CD4-positive, alpha-beta T cell treated with Interleukin-6 at 100 ng/mL for 8 hours (primary cell): ENCODE results near the gene THBS2.
A peak's percentile ranks its signal among the peaks of the same experiment; 100 is the strongest.
"Not testable (repeated sequence)": the region's sequence is repeated elsewhere in the genome, so short reads cannot be mapped to it uniquely, and the experiment has no call there.

Experiments used
- DNase-seq: peaks from one replicate; pipeline ENCODE4 v3.0.0-alpha.2; 2020; ENCODE audit warnings: mixed read lengths, low spot score

The THBS2 gene

DNA sequence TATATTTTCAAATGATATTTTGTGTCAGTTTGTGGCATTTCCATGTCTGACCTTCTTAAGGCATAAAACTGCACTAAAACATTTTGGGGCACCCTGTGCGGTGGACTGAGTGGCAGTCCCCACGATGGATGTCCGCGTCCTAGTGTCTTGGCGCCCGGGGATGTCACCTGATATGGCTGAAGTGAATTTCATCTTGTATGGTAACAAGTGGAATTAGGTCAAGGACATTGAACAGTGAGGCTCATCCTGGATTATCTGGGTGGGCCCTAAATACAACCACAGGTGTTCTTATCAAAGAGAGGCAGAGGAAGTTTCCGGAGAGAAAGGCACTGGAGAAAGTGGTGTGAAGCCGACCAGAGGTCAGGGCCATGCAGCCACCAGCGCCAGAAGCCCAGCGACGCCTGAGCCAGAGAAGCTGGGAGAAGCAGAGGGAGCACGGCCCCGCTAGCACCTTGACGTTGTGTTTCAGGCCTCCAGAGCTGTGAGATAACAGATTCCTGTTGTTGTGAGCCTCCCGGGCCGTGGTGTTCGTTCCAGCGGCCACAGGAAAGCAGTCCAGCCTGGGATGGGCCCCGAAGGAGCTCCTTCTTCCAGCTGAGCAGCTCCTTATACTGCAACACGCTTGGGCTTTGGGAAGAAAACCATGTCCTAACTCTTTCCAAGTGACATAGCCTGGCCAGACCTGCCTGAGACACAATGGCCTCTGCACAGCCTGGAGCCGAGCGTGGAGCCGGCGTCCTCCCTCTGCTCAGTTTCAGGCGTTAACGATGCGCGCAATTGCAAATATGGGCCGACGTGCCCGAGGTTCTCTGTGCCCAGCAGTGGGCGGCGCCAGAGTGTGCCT lies 22.5 kb downstream of the THBS2 start:
- no peak for DNase-seq

GRCh38 chr6:169230322-169230665 lies 23.4 kb downstream of the THBS2 start:
- DNase-seq: no peak

DNA sequence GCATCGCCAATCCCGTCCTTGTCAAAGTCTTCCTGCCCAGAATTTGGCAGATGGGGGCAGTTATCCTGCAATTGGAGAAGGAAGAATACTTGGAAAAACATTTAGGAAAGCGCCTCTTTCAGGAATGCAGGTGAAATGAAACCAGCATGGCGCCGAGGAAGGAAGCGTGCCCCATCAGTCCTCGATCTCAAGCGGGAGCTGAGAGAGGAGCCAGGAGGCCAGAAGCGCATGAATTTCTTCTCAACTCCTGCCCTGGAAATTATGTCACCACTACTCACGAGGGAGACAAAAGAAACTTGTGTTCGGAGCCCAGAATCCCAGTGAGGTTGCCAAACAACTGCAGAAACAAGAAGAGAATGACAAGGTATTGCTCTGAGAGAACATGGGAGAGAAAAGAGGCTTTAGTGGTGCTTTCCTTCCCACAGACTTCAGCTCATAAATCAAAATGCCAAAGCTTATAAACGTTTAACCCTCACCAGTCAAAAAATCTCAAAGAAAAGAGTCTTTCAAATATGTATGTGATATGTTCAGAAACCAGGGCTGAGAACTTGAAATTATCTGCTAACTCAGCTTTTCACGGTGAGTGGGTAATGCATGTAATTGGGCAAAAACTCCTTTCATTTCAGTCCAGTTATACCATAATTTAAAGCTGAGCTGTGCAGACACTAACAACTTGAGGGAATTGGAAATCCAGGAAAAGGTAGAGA lies 23.9 kb downstream of the THBS2 start:
- DNase-seq: no peak

GRCh38 chr6:169227116-169227515 lies 26.5 kb downstream of the THBS2 start:
- no peak for DNase-seq

GRCh38 chr6:169225887-169226286 lies 27.8 kb downstream of the THBS2 start:
- no peak for DNase-seq

GRCh38 chr6:169225131-169225576 lies 28.5 kb downstream of the THBS2 start:
- no peak for DNase-seq

DNA sequence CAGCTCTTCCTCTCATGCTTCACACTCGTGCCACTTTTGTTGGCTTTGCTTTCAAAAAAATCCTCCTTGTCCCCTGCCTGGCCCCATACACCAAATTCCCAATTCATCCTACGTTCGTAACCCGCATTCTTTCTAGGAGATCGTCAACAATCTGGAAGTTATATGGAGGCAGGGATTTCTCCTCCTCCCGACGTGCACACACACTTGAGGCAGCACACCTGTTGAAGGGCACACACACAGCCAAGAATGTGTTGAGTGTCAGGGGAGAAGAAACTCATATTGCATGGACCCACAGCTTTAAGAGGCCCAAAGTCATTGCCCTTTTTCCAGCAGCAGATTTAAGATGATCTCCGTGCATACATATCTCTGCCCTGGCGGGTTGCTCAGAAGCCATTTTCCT lies 28.9 kb downstream of the THBS2 start:
- no peak for DNase-seq

DNA sequence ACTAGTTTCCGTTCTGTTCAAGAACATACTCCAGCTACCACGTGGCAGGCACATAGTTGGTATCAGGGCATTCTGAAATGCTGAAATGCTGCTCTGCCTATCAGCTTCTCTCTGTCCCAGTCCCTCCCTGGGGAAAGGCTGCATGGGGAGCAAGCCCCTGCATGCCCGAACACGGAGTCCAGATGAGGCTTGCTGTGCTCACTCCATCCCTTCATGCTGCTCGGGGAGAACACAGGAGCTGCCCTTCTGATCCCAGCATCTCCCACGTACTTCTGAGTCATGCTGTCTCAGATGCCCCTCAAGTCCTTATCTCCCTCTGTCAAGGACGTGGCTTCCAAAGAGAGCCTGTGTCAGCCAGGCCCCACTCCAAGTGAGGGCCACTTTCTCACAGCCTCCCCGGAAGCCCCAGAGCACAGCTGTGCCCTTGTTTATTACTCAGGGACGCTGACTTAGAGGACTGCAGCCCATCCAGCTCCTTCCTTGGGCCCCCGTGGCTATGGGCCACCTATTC lies 29.4 kb downstream of the THBS2 start:
- DNase-seq: no peak

GRCh38 chr6:169223006-169223405 lies 30.6 kb downstream of the THBS2 start:
- DNase-seq: no peak

DNA sequence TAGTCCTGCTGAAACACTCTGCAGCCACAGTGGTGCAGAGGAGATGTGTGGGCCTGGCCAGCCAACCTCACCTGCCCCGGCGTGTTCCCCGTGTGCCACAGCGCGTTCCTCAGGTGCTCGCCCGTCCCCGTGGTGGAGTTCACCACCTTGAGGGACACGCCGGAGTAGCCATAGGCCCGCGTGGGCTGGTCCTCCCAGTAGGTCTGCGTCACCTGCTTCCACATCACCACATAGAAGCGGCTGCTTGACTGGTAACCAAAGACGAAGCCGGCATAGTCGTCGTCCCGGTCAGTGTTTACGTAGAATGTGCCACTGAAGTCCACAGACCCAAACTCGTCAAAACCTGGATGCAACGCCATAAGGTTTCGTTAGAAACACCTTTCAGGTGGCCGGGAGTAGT lies 31.5 kb downstream of the THBS2 start:
- DNase-seq: no peak

GRCh38 chr6:169221264-169221663 lies 32.4 kb downstream of the THBS2 start:
- DNase-seq: no peak

DNA sequence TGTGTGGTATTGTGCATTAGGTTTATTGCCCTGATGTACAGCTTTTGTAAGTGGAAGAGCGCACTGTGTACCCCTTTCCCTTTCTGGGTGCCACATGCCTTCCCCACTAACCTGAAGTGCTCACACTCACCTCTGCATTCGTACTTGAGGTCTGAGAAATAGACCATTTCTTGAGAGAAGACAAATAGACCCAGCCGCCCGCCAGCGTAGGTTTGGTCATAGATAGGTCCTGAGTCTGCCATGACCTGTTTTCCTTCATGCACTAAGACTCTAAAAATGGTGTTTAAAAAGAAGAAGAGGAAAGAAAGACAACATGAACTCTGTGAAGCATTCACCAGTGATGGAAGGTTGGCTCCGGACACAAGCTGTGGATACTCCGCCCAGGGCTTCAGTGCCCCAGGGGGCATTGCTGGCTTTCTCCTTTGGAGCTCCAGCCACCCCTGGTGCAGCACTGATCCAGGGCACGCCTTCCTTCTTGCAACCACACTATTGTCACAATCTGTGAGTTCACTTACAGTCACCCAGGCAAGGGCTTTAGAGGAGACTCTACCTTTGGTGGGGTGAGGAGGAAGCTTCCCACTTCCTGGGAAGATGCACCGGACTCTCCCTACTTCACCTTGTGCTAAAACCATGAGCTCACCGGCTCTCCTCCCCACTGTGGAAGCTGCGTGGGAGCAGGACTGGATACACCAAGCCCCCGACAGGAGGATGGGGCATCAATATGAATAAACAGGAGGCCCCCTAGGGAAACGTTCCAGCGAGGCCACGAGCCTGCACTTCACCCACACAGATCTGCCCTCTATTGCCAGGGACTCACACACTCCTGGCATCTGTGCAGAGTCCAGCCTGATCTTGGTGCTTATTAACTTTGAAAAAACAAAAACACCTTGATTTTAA lies 33.3 kb downstream of the THBS2 start:
- DNase-seq: no peak

DNA sequence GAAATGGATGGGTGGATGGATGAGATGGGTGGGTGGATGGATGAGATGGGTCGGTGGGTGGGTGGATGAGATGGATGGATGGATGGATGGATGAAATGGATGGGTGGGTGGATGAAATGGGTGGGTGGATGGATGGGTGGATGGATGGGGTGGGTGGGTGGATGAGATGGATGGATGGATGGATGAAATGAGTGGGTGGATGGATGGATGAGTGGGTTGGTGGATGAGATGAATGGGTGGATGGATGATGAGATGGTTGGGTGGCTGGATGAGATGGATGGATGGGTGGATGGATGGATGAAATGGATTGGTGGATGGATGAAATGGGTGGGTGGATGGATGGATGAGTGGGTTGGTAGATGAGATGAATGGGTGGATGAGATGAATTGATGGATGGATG lies 35.7 kb downstream of the THBS2 start:
- DNase-seq: no peak

- DNase-seq: no peak
Measured at GRCh38 chr6:169216830-169217229, 36.8 kb downstream of the THBS2 start.

DNA sequence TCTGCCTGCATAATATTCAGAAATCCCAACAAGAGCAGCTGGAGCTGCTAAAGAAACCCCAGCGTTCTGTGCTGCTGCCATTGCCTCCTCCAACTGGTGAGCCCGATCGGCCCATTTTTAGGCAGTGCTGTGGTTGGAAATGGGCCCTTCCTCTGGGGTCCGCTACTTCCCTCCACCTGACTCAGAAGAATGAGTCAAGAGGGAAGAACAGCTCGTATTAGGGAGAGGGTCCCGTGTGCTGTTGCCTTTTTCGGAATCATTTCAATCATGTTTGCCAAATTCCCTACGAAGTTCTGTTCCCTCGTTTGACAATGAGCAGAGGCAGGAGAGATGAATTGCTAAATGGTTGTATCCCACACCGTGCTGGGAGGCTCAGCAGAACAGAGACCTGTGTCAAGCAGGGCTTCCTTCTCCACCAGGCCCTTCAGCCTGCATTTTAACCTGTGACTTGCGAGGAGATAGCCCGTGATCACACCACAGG lies 38.4 kb downstream of the THBS2 start:
- no peak for DNase-seq

DNA sequence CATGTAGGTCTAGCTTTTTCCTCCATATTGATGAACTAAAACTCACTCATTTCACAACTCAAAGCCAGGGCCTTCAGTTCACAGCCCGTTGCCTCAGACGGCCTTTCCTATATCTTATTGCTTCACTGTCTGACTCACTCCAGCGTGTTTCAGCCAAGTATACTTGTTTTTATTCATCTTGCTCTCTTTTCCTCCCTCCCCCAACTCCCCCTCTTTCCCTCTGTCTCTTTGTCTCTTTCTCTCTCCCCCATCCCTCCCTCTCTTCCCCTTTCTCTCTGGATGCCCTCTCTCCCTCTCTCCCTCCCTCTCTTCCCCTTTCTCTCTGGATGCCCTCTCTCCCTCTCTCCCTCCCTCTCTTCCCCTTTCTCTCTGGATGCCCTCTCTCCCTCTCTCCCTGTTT lies 38.9 kb downstream of the THBS2 start:
- not testable (repeated sequence) for DNase-seq

DNA sequence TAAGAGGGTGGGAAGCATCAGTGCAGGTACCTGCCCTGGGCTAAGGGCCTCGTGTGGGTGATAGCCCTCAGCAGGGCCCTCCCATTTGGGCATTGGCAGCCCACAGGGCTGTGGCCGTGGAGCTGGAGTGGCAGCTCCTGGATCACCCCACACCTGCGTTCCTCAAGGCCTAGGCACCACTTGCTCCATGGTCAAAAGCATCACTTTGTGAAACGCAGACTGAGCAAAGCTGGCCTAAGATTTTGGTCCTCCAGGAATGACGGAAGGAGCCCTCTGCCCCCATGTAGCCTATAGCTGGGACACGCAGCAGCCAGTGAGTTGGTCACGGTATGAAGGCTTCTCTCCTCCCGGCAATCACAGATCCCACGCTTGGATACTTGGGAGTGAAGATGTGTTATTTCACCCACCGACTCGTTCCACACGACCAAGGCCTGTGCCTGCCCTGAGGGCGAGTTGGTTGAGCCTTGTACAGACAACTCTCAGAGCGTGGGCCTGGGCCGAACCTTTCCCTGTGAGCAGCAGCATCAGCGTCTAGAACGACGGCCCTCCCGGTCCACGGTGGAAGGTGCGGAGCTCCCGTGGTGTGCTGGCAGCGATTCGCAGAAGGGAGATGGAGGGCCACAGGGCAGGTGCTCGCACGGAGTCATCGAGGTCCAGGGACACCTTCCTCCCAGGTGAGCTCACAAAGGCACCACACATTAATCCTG lies 39.7 kb downstream of the THBS2 start:
- no peak for DNase-seq

- peak; percentile 90 for DNase-seq
Measured at GRCh38 chr6:169212897-169213813, 40.5 kb downstream of the THBS2 start.

DNA sequence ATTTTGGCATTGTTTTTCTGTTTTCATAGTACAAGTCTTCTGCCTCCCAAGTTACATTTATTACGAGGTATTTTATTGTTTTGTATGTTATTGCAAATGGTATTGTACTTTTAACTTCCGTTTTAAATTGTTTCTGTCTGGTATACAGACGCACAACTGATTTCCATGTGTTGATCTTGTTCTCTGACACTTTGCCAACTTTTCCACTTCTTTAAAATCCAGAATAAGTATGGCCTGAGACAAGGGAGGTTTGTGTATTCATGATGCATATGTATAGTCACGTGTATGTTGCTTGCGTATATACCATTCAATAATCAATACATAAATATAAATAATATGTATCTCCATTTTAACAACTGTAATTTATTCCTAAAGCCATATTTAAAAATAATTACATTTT lies 41.2 kb downstream of the THBS2 start:
- DNase-seq: no peak

DNA sequence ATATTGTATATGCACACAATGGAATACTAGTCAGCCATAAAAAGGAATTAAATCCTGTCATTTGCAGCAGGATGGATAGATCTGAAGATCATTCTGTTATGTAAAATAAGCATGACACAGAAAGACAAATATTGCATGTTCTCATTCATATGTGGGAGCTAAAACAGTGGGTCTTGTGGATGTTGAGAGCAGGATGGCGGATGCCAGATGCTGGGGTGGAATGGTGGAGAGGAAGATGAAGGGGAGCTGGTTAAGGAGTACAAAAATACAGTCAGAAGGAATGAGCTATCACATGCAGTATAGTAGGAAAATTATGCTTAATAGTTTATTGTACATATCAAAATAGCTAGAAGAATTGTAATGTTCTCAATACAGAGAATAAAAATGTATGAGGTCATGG lies 41.8 kb downstream of the THBS2 start:
- no peak for DNase-seq
